Rectal smooth muscle tissue (tissue), 1 donor: ENCODE data around the gene SH3RF3.

ENCODE experiments used
- H3K27ac ChIP-seq: one replicate; pipeline ENCODE4 v1.7.0; 2013; ENCODE audit warnings: low read depth, low read length, inconsistent platforms
- H3K27me3 ChIP-seq: one replicate; pipeline ENCODE4 v1.7.0; 2013; ENCODE audit warnings: low read length; ENCODE audit not compliant: control insufficient read depth, insufficient read depth
- H3K36me3 ChIP-seq: one replicate; pipeline ENCODE4 v1.7.0; 2013; ENCODE audit warnings: low read length; ENCODE audit not compliant: control insufficient read depth, insufficient read depth
- H3K4me1 ChIP-seq: one replicate; pipeline ENCODE4 v1.7.0; 2013; ENCODE audit warnings: low read length; ENCODE audit not compliant: control insufficient read depth, insufficient read depth
- H3K4me3 ChIP-seq: one replicate; pipeline ENCODE4 v1.7.0; 2013; ENCODE audit warnings: low read length
- H3K9ac ChIP-seq: one replicate; pipeline ENCODE4 v1.7.0; 2013; ENCODE audit warnings: low read length

SH3RF3 gene

GRCh38 chr2:109134741-109135358 lies 5.8 kb downstream of the SH3RF3 start:
- Histone ChIP-seq H3K4me1 (peaks cover 3% of the 10 kb centered on the region), H3K27me3 (peaks cover 3% of the 10 kb centered on the region), H3K9ac (no peak overlapping the region), H3K4me3 (no peak overlapping the region), H3K27ac (no peak overlapping the region), H3K36me3 (no peaks in the 10 kb centered on the region)

- Histone ChIP-seq H3K9ac (no peak overlapping the region), H3K4me3 (no peak overlapping the region), H3K27me3 (peaks cover 3% of the 10 kb centered on the region)
Measured at GRCh38 chr2:109135359-109136197, 6.6 kb downstream of the SH3RF3 start.

GRCh38 chr2:109136542-109136941 lies 7.5 kb downstream of the SH3RF3 start:
- Histone ChIP-seq H3K9ac (no peak overlapping the region), H3K4me1 (no peaks in the 10 kb centered on the region), H3K27me3 (peaks cover 3% of the 10 kb centered on the region), H3K36me3 (no peaks in the 10 kb centered on the region), H3K4me3 (no peak overlapping the region), H3K27ac (no peak overlapping the region)

More at GRCh38 chr2:109135359-109136197, 6.6 kb downstream of the SH3RF3 start:
- H3K27ac ChIP-seq = no peak overlapping the region
- no peaks in the 10 kb centered on the region for H3K4me1 ChIP-seq
- no peaks in the 10 kb centered on the region for H3K36me3 ChIP-seq

- Histone ChIP-seq H3K27ac (no peak overlapping the region), H3K4me1 (no peaks in the 10 kb centered on the region), H3K27me3 (peaks cover 3% of the 10 kb centered on the region), H3K9ac (no peak overlapping the region), H3K4me3 (no peak overlapping the region), H3K36me3 (no peaks in the 10 kb centered on the region)
Measured at GRCh38 chr2:109137616-109138015, 8.6 kb downstream of the SH3RF3 start.

GRCh38 chr2:109138449-109138848 lies 9.4 kb downstream of the SH3RF3 start:
- Histone ChIP-seq H3K4me1 (no peaks in the 10 kb centered on the region), H3K36me3 (no peaks in the 10 kb centered on the region), H3K27ac (no peak overlapping the region), H3K27me3 (no peaks in the 10 kb centered on the region), H3K9ac (no peak overlapping the region), H3K4me3 (no peak overlapping the region)

GRCh38 chr2:109139002-109139401 lies 10.0 kb downstream of the SH3RF3 start:
- no peak overlapping the region for H3K27ac ChIP-seq
- no peak overlapping the region for H3K4me3 ChIP-seq
- no peak overlapping the region for H3K9ac ChIP-seq
- no peaks in the 10 kb centered on the region for H3K4me1 ChIP-seq
- no peaks in the 10 kb centered on the region for H3K36me3 ChIP-seq
- no peaks in the 10 kb centered on the region for H3K27me3 ChIP-seq

- Histone ChIP-seq H3K36me3 (no peaks in the 10 kb centered on the region), H3K27ac (no peak overlapping the region), H3K9ac (no peak overlapping the region), H3K4me3 (no peak overlapping the region), H3K4me1 (no peaks in the 10 kb centered on the region), H3K27me3 (no peaks in the 10 kb centered on the region)
Measured at GRCh38 chr2:109139865-109140396, 10.9 kb downstream of the SH3RF3 start.

- Histone ChIP-seq H3K27ac (no peak overlapping the region), H3K4me1 (no peaks in the 10 kb centered on the region), H3K4me3 (no peak overlapping the region), H3K27me3 (no peaks in the 10 kb centered on the region), H3K9ac (no peak overlapping the region), H3K36me3 (no peaks in the 10 kb centered on the region)
Measured at GRCh38 chr2:109141006-109141600, 12.1 kb downstream of the SH3RF3 start.

- Histone ChIP-seq H3K4me1 (no peaks in the 10 kb centered on the region), H3K9ac (no peak overlapping the region), H3K27ac (no peak overlapping the region), H3K4me3 (no peak overlapping the region), H3K27me3 (no peaks in the 10 kb centered on the region), H3K36me3 (no peaks in the 10 kb centered on the region)
Measured at GRCh38 chr2:109141727-109142283, 12.8 kb downstream of the SH3RF3 start.

GRCh38 chr2:109142416-109143210 lies 13.6 kb downstream of the SH3RF3 start:
- Histone ChIP-seq H3K4me1 (no peaks in the 10 kb centered on the region), H3K27ac (no peak overlapping the region), H3K36me3 (no peaks in the 10 kb centered on the region), H3K4me3 (no peak overlapping the region), H3K27me3 (no peaks in the 10 kb centered on the region), H3K9ac (no peak overlapping the region)

- Histone ChIP-seq H3K4me1 (no peaks in the 10 kb centered on the region), H3K27me3 (no peaks in the 10 kb centered on the region), H3K27ac (no peak overlapping the region)
Measured at GRCh38 chr2:109143214-109144187, 14.5 kb downstream of the SH3RF3 start.

More at GRCh38 chr2:109143214-109144187, 14.5 kb downstream of the SH3RF3 start:
- H3K9ac ChIP-seq = no peak overlapping the region
- H3K4me3 ChIP-seq = no peak overlapping the region
- H3K36me3 ChIP-seq = no peaks in the 10 kb centered on the region
